DMS 273 treated with DMSO at 0.1 percent for 48 hours (cell line): Measurements from ENCODE around the gene IQSEC1.

Source experiments
- DNase-seq: peaks from one replicate; lab custom pipeline; 2025; lab: John Stamatoyannopoulos, UW

The IQSEC1 gene

DNA sequence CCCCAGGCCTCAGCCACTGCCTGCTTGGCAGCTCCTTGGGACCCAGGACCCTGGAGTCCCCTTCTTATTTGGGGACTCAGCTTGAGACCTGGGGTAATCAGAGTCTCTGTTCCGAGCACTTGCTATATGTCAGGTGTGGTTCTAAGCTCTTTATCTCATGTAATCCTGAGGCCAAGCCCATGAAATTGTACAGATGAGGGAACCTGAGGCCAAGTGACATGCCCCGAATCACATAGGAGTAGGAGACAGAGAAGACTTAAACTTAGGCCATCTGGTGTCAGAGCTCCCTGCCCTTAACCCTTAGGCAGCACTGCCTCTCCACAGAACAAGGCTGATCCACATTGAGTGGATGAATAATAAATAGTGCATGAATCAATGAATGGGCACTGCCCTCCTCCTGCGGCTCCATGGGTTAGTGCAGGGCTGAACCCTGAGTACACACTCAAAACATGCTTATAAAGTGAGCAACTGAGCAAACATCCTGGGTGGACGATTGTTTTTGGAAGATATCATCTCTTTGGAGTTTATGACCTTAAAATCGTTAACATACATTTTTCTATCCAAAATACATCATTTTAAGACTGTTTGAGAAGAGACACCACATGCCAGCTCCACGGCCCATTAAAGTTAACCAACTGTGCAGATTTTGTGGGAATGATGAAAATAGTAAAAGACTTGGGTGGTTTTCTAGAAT lies 33.2 kb upstream of the IQSEC1 start:
- DNase-seq: no peak

DNA sequence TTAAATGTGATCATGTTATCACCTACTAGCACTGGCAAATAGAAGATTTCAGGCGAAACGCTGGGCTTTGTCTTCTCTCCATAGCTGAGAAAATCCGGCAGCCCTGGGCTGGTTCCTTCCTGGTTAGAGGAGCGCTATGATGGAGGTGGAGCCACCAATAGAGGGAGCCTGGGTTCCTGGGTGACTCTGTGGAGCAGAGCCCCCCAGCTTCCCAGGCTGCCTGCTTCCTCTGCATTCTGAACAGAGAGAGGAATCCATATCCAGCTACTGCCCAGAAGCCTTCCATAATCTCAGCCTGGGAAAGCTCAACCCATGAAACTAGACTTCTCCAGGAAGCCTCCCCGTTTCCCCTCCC lies 32.6 kb upstream of the IQSEC1 start:
- no peak for DNase-seq

DNA sequence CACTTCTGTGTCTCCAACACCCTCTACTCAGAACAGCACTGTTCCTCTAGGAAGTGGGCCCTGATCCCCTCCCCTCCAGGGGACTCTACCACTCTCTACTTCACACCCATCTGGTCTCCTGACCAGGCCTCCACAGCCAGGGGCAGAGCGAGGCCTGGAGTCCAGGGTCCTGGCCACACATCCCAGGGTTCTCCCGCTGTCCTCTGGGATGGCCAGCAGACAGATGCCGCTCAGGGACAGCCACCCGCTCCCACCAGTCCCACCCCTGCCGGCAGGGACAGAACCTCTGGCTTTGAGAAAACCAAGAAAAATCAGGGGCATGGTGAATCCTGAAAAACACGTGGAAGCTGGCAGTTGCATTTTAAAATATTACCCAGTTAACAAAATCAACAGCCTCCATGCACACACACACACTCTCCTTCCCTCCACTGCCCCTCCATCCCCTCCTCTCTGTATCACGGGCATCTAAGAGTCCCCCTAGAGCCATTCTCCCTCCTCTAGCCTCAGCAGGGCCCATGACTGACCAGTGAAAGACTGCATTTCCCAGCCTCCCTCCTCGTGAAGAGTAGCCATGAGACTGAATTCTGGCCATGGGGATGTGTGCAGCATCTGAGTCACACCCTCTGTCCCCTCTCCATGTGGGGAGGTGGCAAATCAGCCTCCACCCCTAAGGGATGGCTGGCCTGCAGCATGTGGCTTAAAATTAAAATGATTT lies 32.1 kb upstream of the IQSEC1 start:
- DNase-seq: no peak

DNA sequence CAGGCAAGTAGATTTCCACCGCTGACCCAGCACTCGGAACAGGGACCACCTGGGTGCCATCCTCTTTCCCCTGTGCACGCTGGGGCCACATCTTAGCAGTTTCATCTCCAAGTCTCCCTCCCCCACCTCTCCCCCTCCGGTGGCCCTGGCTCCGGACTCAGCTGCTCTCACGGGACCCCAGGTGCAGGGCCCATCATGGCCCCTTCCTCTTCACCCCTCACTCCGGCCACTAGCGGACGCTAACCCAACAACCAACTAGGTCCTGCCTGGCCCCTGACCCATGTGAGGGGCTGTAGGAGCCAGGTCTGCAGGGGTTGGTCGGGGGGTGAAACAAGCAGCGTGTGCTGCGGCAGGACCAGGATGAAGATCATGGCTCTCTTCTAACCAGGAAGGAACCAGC lies 31.3 kb upstream of the IQSEC1 start:
- DNase-seq: no peak

DNA sequence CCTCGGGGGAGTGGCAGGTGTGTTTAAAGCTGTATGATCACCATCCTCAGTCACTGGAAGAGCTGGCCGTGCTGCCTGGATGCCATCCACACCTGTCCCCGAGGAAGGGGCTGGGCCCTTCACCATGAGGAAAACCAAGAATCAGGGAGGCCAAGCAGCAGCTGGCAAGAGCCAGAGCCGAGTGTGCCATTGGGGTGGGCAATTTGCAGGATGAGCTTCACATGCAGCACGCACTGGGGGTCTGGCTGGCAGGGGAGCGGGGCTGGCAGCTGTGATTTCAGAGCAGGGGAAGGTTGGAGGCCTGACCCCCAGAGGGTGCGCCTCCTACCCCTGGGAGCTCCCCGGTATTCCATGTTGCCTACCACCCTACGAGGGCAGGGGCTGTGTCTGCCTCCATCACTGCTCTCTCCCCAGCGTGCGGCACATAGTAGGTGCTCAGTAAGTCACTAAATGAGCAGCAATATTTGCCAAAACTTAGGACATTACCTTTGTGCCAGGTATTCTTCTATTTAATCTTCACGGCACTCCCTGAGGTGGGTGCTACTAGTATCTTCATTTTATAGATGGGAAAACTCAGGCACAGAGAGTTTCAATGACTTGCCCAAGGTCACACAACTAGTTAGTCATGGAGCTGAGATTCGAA lies 30.3 kb upstream of the IQSEC1 start:
- no peak for DNase-seq

DNA sequence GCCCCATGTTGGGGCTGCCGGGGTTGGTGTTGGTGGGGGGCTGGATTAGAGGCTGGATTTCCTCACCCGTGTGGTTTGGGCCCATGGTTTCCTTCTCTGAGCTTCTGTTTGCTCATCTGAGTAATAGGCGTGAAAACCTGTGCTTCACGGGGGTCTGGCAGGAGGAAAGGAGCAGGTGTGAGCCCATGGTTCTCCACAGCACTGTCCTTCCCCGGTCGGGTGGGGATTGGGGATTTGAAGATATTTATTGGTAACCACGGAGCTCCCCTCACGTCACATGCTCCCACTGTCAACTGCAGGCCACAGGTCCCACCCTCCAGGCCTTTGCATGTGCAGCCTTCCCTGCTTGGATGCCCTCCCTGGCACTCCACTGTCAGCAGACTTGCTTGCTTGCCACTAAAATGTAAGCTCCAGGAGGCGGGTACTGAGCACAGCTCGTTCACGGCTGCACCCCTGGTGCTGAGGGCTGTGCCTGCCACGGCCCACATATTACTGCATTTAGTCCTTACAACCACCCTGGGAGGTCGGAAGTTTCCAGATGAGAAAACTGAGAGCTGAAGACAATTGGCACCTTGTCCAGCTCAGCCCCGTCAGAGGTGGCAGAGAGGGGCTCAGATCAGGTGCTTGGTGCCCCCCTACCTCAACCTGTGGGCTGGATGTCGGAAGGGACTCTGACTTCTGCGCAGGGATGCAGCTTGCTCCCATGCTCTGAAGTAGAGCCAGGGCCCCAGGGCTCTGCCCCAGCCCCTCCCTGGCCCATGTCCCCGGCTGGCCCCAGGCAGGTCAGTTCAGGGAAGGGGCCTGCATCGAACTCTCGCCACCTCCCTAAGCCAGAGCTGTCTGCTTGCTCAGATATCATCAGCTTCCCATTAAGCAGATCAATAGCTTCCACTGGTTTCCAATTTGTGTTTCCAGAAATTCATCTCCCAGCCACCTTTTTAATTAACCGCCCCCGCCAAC lies 29.4 kb upstream of the IQSEC1 start:
- DNase-seq: no peak

DNA sequence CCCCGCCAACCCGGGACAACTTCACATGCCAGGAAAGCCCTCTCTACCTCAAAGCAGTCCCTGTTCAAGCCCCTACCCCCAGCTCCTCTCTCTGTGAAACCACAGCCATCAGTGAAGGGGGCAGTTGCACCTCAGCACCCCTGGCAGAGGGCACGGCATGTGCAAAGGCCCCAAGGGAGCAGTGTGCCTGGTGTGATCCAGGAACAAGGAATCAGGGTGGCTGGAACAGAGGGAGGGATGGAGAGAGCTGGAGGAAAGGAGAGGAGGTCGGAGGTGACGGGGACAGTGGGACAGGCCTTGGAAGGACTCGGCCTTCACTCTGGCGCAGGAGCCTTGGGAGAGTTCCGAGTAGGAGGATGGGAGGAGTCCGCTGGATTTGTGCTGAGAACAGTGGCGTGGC lies 26.5 kb upstream of the IQSEC1 start:
- no peak for DNase-seq

DNA sequence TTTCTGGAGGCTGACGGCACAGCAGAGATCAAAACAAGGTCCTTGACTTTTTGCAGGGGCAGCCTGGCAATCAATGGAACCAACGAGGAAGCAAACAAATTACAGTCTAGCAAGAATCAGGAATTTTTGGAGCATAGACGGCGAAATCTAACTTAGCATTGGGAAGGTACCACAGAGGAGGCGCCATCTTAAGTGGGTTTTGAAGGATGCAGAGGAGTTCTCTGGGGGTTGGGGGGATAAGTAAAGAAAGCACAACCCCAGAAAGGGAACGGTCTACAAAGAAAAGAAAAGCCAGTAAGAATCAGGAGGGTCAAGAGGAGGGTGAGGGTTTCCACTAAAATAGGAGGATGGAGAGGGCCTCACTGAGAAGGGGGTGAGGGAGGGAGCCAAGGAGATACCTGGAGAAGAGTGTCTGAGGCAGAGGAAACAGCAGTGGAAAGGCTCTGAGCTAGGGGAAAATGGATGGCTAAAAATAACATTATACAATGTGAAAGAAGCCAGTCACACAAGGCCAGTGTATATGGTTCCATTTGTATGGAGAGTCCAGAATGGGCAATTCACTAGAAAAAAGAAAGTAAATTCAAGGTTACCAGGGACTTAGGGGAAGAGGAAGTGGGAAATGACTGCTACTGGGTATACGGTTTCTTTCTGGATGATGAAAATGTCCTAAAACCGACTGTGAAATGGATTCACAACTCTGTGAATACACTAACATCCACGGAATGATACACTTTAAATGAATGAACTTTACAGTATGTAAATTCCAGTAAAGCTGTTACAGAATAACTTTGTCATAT lies 25.2 kb upstream of the IQSEC1 start:
- no peak for DNase-seq

DNA sequence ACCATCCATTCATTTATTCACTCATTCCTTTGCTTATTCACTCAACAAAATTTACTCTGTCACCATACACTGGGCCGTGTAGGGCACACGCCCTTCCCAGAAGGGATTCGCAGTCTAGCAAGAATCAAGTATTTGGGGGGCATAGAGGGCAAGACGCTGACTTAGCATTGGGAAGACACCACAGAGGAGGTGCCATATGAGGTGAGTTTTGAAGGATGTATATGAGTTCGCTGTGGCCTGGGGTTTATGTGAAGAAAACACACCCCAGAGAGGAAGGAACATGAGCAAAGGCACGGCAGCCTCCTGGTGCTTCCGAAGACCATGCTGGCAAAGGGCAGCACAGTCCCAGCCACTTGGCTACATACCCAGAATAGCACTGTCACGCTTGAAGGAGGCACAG lies 23.1 kb upstream of the IQSEC1 start:
- DNase-seq: no peak

DNA sequence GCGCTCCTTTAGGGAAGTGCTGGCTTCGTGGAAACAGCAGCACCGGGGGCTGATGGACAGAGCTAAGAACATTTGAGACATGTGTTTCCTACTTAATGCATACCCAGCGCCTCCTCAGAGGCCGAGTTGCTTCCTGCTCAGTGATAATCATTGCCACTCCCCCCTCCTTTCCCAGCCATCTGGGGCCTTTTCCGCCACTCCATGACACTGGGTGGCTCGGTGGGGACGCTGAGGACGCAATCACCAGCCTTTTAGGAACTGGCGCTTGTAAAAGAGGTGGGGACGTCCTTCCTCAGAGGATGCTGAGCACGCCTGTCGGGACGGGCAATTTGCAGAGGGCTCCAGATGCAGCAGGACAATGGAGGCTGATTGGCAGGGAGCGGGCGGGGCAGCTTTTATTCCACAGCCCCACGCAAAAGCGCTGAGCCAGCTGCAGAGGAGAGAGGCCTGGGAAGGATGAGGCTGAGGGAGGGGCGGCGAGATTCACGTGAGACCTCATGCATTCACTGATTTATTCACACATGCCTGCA lies 22.2 kb upstream of the IQSEC1 start:
- DNase-seq: no peak

DNA sequence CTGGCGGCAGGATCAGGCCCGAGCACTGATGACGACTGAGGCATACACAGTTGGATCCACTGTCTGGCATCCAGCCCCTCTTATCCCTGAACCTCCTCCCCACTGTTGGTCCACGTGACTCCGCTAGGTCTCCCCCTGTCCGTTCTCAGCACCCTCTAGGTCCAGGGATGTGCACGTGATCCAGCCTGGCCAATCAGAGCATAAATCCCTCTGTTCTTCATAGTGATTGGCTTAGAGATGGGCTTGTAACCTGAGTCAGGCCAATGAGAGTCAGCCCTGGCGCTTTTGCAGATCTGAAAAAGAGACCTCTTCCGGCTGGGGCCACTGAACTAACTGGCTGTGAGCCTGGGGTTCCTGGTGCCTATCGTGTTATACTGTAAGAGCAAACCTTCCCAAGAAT lies 20.5 kb upstream of the IQSEC1 start:
- no peak for DNase-seq

DNA sequence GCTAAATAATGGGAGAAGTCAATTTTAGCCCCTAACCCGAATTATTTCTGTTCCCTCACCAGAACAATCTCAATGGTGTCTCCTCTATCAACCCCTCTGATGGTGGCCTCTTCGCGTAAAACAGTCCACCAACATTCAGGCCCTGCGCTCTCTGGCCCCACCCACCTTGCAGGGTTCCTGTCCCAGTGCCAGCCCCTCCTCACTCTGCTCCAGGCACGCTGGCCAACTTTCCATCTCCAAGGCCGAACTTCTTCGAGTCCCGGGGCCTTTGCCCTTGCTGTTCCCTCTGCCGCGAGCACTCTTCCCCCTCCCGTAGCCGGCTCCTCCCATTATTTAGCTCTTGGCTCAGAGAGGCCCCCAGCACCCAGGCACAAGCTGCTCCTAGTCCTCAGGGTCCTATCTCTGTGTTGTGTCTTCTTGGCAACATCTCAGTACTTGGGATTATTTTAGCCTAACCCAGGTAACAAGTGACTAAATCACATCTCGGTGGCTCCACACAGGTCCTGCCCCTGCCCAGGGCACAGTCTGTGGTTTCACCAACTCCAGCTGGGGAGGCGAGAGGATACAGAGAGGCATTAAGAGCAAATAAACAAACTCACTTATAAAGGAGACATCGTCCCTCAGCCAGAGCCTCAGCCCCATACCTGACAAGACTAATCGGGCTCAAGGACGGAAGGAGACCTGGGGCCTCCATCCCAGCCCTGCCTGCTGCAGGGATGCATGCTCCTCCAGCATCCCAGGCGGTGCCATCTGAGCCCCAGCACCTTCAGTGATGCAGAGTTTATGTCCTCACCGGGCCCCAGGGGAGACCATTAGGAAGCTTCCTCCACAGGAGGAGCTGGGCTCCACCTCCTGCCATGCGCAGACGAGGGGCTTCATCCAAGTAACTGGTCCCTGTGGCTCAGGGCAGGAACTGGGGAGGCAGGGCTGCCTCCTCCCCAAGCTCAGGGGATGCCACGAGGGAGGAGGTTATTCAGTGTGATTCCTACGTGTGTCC lies 19.7 kb upstream of the IQSEC1 start:
- no peak for DNase-seq

DNA sequence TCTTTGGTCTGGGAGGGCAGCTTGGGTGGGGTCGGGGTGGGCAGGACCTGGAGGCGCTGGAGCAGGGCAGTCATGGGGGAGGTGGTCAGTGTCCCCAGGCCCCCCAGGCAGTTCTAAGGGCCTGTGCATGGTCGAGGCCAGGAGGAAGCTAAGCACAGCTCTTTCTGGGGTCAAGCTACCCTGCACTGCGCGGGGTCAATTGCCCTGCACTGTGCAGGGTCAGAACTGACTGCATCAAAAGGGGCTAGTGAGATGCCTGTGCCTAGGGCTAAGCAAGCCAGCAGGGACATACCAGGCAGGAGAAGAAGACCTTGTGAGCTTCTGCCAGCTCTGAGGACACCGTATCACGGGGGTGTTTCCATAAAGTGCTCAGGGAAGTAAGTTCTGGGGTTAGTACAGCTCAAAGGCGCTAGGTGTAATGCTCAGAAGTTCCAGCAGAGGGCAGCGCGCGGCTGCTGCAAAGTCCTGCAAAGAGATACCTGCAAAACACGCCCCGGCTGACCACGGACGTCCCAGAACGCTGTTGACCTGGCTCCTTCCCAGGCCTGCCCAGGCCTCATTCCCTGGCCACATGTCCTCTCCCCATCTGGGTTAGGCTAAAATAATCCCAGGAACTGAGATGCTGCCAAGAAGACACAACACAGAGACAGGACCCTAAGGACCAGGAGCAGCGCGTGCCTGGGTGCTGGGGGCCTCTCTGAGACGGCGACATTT lies 18.8 kb upstream of the IQSEC1 start:
- no peak for DNase-seq

DNA sequence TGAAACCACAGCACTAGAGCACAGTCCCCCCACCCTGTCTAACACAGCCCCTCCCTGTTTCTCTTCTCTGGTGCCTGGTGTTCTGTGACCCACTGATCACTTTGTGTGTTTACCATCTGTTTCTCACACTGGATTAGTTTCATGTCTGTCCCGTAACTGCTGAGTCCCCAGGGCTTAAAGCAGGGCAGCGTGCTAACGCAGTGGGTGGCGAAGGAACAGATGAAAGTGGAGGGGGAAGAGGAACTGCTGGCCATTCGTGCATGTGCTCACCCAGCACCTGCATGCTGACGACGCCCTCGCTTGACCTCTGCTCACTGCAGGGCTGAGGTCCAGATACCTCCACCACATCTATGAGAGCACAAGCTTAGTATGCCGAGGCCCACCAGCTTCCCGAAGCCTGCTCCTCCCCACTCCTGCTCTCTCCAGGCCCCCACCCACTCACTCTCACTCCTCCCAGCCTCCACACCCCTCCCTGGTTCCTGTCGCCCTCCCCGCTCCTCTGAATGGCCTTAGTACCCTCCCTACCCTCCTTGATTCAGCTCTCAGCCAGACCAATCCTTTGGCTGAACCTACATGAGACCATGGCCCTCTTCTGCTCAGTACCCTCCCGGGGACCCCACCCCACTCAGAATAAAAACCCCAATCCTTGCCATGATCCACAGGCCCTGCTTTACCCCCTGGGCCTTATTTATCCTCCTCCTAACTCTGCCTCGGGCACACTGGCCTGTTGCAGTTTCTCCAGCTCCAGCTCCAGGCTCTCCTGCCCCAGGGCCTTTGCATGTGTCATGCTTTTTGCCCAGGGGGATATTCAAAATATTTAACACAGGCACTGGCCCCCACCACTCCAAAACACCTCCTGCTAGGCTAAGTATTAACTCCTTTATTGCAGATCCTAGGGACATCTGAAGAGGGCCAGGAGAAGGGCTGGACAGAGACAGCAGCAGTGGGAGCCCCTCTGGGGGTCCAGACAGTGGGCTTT lies 15.1 kb upstream of the IQSEC1 start:
- no peak for DNase-seq

DNA sequence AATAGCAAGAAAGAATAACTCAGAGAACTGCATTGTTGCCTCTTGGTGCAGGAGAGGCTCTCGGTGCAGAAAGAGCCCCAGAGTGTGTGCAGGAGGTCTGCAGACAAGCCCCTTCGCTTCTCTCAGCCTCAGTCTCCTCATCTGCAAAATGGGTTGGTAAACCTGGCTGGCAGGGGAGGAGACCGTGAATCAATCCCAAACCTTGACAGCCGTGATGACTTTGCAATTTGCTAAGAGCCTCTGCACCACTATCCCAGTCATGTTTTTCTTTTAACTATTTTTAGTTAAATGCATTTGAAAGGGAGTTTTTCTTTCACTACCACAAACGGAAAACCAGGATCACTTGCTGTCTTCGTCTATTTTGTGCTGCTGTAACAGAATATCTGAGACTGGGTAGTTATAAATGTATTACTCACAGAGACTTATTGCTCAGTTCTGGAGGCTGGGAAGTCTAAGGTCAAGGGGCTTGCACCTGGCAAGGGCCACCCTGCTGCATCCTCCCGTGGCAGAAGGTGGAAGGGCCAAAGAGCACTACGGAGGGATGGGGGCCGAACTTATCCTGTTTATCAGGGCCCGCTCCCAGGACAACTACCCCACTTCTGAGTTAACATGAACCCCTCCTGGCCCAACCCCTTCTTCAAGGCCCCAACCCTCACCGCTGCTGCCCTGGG lies 14.2 kb upstream of the IQSEC1 start:
- no peak for DNase-seq

DNA sequence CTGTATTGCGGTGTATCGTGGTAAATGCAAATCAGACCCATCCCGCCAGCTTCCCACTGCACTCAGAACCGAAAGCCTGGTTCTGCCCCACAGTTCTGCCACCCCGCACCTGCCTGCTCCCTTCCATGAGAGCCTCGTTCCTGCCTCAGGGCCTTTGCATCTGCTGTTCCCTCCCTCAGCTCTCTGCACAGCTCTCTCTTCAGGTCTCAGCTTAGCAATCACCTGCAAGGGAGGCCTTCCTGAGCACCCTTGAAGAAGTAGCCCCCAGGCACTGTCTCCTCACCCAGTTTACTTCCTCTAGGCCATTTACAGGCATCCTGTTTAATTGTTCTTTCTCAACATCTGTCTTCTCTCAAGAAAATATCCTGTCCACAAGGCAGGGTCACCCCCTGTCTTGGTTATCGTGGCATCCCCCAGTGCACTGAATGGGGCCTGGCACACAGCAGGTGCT lies 13.3 kb upstream of the IQSEC1 start:
- no peak for DNase-seq

DNA sequence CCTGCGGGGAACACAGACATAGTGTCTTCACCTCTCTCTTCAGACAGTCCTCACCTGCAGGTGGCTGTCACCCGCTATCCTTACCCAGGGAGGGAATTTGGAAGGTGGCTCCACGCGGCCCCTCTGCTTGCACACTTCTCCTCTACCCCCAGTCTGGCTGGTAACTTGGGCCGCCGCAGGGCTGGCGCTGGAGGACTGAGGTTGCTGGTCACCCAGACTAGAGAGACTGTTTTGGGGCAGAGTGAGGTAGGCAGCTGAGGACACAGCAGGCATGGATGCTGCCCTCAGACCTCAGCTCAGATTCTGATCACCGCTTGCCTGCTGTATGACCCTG lies 12.6 kb upstream of the IQSEC1 start:
- DNase-seq: no peak
